NCI-H1930 (cell line): Measurements from ENCODE around the gene PLPP7.

ENCODE experiments used
- DNase-seq, 2 experiments: peaks; one replicate each; lab custom pipeline; 2025; lab: John Stamatoyannopoulos, UW

Gene PLPP7

DNA sequence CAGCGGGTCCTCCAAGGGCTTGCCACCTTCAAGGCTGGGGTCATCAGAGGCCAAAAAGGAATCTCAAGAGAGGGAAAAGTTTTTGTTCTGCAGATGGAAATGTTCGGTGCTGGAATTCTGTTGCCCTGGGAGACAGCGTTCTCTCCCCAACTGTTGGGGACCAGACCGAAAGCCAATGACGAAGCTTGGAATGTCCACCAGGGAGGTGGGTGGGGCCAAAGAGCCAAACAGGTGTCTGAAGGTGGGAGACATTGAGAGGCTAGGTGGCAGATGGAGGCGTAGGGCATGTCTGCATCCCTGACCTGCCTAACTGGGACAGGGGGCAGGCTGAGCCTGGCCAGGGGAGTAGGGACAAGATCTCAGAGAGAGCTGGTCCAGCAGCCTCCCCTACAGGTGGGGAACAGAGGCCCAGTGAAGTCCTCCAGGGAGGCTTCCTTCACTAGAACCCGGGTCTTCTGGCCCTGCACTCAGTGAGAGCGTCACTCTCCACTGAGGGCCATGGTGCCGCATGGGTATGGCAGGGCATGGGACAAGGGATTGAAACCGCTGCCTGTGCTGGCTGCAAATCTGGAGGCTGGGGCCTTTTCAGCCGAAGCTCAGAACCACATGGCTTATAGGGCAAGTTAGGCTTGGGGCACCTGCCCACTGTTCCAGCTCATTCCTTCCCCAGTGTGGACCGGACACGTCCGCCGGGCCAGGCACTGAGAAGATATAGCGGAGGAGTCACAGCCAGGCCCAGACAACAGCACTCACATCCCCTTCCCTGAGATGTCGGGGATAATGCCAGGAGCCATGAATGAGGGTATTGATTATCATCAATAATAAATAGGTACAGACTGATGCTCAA is 8.2 kb upstream of the PLPP7 start:
- no peak for DNase-seq

- DNase-seq, result no peak
Observed at GRCh38 chr9:131282175-131282574, 7.3 kb upstream of the PLPP7 start.

DNA sequence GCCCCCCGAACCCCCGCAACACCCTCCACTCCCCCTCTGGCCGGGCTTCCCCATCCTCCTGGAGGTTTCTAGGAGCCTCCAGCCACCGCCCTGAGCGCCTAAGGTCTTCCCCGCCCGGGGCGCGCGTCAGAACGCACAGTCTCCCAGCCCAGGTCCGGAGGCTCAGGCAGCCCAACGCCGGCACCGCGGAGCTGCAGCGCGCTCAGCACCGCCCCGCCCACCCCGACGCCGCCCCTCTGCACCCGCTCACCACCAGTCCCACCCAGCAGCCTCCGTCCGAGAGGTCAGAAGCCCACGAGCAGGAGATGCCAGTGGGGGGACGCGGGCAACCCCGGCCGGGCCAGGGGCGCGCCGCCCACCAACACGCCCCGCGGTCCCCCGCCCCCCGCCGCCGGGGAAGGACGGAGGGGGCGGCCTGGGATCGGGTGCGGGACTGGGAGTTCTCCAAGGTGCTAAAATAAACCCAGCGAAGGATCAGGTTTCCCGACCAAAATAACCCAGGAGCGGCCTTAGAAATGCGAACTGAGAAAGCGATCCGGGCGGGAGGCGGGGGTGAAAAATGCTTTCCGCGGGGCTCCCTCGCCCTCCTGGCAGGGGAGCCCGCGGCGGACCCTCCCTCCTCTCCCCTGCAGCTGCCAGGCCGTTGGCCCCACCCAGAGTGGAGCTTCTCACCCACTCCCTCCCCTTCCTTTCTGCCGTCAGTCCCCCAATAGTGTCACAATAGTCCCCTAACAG is 6.7 kb upstream of the PLPP7 start:
- no peak for DNase-seq

DNA sequence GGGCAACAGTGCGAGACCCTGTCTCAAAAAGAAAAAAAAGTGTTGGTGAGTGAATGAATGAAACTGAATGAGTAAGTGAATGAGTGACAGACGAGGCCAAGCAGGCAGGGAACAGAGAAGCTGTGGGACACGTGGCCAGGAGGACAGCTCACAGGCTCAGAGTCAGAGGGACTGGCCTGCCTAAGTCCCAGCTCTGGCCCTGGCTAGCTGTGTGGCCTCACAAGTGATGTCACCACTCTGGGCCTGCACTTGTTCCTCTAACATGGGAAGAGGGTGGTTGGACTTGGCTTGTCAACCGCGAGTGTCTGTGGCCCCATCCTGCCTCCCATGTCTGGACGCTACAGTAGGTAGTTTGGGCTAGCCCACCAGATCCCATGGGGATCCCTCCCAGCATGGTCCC is 4.7 kb upstream of the PLPP7 start:
- no peak for DNase-seq

DNA sequence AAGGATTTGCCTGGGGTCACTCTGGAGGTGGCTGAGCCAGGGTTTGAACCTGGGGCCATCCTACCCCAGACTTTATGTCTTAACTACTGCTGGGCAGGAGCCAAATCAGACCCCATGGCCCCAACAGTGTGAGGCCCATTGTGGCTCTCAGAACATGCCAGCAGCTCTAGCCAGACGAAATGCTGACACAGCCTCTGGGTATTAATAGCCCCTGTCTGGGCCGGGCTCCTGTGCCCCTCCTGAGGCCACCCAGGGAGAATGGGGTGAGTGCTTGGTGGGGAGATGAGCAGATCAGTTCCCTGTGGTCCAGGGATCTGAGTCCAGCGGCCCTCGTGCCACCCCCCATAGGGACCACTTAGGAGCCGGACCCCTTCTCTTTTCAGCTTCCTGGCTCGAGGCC is 2.2 kb upstream of the PLPP7 start:
- DNase-seq, result no peak

DNA sequence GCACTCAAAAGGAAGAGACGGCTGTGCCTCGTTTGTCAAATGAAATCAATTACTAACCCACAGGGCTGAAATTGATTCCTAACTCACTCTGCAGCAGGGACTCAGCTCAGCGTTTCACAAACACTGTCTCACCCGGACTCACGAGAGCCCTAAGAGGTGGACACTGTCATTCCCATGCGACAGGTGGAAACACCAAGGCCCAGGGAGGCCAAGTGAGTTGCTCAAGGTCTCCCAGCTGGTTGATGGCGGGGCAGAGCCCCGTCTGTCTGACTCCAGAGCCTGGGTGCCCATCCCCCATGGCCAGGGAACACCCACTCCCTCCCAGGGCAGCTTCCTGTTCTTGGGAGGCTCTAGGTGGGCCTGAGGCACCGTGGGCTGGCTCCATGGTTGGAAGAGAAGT is 1.3 kb upstream of the PLPP7 start:
- DNase-seq, result no peak

DNA sequence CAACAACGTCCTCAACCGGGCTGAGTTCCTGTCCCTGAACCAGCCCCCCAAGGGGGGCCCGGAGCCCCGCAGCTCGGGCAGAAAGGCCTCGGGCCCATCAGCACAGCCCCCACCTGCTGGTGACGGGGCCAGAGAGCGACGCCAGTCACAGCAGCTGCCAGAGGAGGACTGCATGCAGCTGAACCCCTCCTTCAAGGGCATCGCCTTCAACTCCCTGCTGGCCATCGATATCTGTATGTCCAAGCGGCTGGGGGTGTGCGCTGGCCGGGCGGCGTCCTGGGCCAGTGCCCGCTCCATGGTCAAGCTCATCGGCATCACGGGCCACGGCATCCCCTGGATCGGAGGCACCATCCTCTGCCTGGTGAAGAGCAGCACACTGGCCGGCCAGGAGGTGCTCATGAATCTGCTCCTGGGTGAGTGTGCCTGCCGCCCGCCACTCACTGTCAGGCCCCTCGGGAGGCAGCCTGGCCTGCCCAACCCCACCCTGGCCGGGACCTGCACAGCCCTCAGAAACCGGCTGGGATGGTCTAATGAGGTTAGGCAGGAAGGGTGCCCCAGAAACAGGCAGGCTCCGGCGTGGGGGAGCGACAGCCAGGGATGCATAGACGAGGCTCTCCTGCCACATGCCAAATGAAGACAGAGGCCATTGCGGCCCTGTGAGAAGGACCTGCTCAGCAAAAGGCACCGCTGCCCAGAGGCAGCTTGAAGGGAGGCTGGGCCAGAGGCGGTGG is 678 bp downstream of the PLPP7 start:
- DNase-seq, result no peak

GRCh38 chr9:131290767-131291370 is 1.3 kb downstream of the PLPP7 start:
- DNase-seq, result no peak

DNA sequence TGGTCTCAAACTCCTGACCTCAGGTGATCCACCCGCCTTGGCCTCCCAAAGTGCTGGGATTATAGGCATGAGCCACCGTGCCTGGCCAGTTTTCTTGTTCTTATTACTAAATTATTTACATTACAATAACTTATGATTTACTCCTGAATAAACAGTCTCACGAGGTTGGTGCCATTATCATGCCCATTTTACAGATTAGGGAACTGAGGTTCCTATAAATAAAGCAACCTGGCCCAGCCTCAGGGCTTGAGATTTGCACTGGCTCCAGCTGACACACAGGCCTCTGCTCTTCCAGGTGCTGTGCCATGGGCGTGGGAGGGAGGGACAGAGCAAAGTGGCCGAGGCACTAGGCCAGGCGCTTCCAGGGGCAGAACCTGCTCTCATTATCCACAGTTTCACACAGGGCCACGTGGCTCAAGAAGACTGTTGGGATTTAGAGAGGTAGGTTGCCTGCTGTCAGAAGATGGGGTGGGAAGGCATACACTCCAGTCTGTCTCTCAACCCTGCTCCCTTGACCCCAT is 2.3 kb downstream of the PLPP7 start:
- no peak for DNase-seq

DNA sequence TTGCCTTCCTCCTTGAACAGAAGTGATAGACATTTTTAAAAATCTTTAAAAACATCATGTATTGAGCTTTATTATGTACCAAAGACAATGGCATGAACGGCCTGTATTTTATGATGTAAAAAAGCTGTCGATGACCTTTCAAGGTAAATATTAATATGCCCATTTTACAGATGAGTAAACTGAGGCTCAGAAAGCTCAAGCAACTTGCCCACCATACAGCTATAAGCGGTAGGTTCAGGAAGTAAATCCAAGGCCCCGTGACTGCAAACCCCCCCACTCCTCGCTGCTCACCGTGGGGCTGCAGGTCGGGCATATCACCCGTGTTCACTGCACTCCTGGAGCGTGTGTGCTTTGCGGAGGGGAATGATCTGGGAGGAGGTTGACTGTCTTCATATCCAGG is 3.4 kb downstream of the PLPP7 start:
- DNase-seq, result no peak

GRCh38 chr9:131296460-131296859 is 6.9 kb downstream of the PLPP7 start:
- no peak for DNase-seq

DNA sequence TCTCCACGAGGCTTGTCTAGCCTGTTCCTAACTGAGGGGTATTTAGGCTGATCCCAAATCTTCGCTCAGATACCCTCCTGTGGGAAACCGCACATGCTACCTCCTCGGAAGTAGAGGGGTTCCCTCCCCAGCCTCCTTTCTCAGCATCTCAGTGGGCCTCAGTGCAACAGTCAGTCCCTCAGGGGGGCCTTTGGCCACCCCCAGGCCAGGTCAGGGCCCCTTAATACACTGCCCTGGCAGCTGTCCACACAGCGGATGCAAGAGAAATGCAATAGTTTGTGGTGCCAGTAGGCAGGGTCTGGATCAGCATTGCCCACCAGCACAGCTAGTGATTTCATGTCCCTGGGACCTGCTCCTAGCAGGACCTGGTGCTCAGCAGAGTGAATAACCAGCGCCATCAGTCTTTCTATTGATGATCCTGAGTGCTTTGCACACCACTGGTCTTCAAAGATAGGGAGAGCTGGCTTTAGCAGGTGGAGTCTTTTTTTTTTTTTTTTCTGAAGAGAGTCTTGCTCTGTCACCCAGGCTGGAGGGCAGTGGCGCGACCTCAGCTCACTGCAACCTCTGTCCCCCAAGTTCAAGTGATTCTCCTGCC is 7.5 kb downstream of the PLPP7 start:
- DNase-seq, result no peak

DNA sequence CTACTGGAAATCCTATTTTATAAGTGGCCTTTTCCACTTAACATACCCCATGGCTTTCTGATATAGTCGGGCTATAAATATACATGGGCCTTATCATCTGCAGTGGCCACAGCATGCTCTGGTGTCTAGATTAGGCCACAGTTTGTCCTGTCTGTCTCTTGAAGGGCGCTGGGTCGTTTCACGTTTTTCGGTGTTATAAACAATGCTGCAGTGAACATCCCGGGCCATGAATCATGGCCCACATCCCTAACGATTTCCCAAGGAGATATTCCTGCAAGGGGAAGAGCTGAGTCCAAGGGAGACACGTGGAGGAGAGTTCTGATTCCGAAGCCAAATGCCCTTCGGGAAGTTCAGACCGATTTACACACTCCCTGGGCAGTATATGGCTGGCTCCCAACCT is 8.4 kb downstream of the PLPP7 start:
- DNase-seq, result no peak

- no peak for DNase-seq
Observed at GRCh38 chr9:131298341-131298740, 8.8 kb downstream of the PLPP7 start.

DNA sequence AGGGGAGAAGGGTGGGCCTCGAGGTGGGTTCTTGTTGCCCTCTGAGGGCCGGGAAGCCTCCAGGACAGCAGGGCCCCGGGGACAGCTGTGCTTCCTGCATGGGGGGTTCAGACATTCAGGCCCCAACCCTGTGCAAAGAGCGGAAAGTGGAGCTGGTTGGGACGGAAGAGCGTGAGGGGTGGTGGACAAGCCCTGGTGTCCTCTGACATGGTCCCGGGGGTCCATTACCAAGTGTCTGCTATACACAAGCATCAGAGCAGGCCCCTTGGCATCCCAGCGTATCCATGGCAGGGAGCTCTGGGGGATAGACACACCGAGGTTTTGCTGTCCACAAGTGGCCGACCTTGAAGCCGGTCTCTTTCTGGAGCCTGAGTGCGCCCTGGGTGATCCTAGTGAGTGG is 9.3 kb downstream of the PLPP7 start:
- DNase-seq, result no peak

DNA sequence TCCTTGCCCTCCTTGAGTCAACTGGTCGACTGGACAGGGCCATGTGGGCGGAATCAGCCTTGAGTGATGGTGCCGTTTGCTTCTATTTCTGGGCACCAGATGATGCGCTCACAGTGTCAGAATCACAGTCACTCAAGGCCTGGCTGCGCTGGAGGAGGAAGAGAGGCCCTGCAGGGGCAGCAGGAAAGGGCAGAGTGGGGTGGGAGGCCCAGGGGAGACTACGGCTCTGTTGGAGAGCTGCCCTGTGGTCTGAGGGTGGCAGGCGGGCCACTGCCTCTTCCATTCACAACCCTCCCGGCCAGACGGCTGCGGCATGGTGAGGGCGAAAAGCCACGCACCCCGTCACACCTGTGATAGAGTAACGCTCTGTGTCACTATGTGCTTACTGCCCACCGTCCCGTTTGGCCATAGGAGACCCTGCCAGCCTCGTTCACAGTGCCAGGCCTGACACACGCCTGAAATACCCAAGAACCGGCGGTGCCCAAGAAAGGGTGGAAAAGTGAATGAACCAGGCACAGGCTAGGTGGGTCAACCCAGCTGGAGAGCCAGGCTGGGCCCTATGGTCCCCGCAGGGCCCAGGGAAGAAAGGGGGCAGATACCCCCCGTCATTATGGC is 9.9 kb downstream of the PLPP7 start:
- DNase-seq, result no peak

DNA sequence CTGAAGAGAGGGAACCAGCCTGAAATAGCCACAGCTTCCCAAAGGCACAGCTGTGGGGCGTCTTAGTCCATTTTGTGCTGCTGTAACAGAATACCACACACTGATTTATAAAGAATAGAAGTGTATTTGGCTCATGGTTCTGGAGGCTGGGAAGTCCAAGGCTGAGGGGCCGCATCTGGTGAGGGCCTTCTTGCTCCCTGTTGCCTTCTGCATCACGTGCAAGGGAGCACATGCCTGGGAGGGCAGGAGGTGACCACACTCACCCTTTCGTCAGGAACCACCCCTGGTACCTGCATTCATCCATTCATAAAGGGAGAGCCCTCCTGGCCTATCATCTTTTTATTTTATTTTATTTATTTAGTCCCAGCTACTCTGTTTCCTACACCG is 10.4 kb downstream of the PLPP7 start:
- DNase-seq, result no peak

DNA sequence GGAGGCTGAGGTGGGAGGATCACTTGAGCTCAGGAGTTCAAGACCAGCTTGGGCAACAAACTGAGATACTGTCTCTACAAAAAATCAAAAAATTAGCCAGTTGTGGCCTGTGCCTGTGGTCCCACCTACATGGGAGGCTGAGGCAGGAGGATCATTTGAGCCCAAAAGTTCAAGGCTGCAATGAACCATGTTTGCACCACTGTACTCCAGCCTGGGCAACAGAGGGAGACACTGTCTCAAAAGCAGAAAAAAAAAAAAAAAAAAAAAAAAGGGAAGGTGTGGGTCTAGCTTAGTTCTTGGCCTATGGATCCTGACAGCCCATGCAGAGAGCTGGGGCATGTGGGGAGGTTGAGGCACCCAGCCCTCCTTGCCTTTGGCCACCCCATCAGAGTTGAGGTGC is 10.9 kb downstream of the PLPP7 start:
- no peak for DNase-seq

DNA sequence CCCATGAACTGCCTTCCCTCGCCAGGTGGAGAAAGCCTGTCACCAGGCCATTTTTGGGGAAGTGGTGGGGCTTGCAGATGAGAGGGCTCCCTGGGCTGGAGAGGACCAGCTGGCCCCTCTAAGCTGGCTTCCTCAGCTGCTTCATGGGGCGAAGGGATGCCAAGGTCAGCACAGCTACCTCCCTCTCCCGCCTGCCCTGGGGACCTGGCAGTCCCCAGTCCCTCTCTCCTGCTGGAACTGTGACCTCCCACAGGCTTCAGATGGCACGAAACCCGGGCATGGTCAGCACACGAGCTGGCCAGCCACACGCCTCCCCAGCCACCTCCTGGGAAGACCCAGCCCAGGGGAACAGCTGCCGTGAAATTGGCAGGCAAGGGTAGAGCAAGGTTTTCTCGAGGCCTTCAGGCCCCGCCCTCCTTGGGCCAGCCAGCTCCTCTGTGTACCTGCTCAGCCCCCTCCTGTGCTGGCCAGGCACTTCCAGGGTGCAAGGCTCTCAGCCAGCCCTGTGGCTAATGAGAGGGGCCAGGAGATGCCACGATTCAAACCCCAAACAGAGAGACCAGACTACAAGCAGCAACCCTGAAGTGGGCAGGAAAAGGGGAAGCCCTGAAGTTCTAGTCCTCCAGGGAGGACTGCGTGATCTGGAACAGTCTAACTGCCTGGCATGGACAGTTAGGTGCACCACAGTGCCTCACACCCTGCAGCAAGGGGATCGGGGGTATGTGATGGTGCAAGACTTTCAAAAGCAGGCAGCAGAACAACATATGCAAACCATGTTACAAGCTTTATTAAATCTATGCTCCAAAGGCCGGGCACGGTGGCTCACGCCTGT is 12.9 kb downstream of the PLPP7 start:
- DNase-seq, result no peak
